ENCODE results near the gene TATDN2. TPM values are rescaled to one million over a fixed set of nuclear protein-coding genes. Genes with fewer than 3 reads are reported as not detected.

TATDN2 gene
- total RNA-seq, 6 experiments from 2014 or later: 29.6 to 33.4 (median 30.7) TPM

DNA sequence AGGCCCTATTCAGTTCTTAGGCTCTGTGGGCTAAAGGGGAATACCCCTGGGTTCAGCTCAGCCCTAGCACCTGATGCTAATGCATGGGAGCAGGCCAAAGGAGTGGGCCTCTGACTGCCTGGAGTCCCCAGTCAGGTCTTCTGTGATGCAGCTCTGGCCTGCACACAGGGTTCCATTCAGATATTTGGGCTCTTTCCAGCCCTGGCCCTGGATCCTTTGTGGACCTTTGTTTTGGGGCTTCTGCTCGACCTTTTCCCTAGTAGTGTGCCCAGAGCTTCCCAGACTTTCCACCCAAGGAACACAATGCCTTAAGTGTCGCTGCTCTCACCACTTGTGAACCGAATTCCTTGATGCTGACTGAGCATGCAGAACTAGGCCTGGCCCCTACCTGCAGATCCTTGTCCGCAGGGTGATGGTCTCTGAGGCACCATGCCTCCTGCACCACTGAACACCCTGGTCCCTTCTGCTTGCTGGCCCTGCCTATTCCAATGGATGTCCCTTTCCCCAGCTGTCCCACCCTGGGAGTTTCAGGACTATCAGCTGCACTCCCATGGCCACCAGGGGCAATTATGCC is 67.6 kb downstream of the TATDN2 start:
- Mint-ChIP-seq H3K9me3 (no peaks in the 10 kb centered on the region), H3K27ac (no peak overlapping the region), H3K4me1 (ENCODE audit: low read depth) (peaks cover 52% of the 10 kb centered on the region), H3K27me3 (ENCODE audit: insufficient read depth) (no peaks in the 10 kb centered on the region; the same call in none of the 2 replicates), H3K4me3 (no peak overlapping the region), H3K36me3 (ENCODE audit: low read depth) (peaks cover 48% of the 10 kb centered on the region)
- no peak for DNase-seq
- TF ChIP-seq, protein P1, sequence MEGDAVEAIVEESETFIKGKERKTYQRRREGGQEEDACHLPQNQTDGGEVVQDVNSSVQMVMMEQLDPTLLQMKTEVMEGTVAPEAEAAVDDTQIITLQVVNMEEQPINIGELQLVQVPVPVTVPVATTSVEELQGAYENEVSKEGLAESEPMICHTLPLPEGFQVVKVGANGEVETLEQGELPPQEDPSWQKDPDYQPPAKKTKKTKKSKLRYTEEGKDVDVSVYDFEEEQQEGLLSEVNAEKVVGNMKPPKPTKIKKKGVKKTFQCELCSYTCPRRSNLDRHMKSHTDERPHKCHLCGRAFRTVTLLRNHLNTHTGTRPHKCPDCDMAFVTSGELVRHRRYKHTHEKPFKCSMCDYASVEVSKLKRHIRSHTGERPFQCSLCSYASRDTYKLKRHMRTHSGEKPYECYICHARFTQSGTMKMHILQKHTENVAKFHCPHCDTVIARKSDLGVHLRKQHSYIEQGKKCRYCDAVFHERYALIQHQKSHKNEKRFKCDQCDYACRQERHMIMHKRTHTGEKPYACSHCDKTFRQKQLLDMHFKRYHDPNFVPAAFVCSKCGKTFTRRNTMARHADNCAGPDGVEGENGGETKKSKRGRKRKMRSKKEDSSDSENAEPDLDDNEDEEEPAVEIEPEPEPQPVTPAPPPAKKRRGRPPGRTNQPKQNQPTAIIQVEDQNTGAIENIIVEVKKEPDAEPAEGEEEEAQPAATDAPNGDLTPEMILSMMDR (IDR thresholded peaks at IDR 0.05): no peak

GRCh38 chr3:10317311-10317960 is 69.2 kb downstream of the TATDN2 start:
- Mint-ChIP-seq H3K4me1 (ENCODE audit: low read depth) (peaks cover 36% of the 10 kb centered on the region), H3K36me3 (ENCODE audit: low read depth) (peaks cover 35% of the 10 kb centered on the region), H3K27me3 (ENCODE audit: insufficient read depth) (peaks cover 3% of the 10 kb centered on the region), H3K4me3 (no peak overlapping the region), H3K27ac (no peak overlapping the region), H3K9me3 (no peaks in the 10 kb centered on the region)
- DNase-seq: no peak
- TF ChIP-seq, protein P1 (IDR thresholded peaks at IDR 0.05): no peak

DNA sequence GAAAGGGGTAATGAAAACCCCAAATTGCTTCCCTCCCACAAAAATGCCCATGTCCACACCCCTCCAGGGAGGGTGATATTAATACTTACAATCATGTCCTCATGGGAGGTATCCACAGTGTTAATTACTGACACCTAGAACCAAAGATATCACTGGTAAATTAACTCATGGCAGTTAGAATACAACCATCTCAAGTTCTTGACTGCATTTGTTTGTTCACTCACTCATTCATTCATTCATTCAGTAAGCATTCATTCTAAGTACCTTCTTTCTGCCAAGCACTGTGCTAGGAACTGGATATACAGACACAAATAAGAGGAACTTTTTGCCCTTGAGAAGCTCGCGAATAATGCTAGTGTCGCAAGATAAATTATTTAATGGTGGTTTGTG is 69.7 kb downstream of the TATDN2 start:
- peaks cover 3% of the 10 kb centered on the region for H3K27me3 Mint-ChIP-seq (ENCODE audit: insufficient read depth)
- peaks cover 30% of the 10 kb centered on the region for H3K36me3 Mint-ChIP-seq (ENCODE audit: low read depth)
- peaks cover 31% of the 10 kb centered on the region for H3K4me1 Mint-ChIP-seq (ENCODE audit: low read depth)
- H3K4me3 Mint-ChIP-seq: no peak overlapping the region; the same call in 1 of the 2 replicates
- no peak for DNase-seq
- H3K27ac Mint-ChIP-seq: no peak overlapping the region
- no peaks in the 10 kb centered on the region for H3K9me3 Mint-ChIP-seq
- TF ChIP-seq, protein P1 (IDR thresholded peaks at IDR 0.05): no peak

DNA sequence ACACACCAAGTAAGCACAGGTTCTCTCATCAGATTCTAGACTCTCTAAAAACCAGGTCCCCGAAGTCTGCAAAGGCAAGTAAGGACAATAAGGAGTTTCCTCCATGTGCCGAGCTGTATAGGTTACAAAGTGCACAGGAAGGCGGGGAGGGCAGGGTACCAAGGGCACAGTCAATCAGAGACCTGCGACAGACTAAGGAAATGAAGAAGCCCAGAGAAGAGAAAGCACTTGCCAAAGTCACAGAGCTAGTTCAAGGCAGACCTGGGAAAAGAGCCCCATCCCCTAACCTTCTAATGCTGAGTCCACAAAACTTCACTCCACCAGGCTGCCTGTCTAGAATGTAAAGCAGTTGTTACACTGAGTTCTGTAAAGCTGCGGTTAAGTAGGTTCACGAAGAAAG is 71.0 kb downstream of the TATDN2 start:
- Mint-ChIP-seq H3K27me3 (ENCODE audit: insufficient read depth) (peaks cover 6% of the 10 kb centered on the region), H3K9me3 (no peaks in the 10 kb centered on the region), H3K27ac (no peak overlapping the region), H3K36me3 (ENCODE audit: low read depth) (peaks cover 18% of the 10 kb centered on the region), H3K4me3 (peak overlapping the region; percentile 97), H3K4me1 (ENCODE audit: low read depth) (peaks cover 21% of the 10 kb centered on the region)
- DNase-seq: no peak
- TF ChIP-seq, protein P1 (IDR thresholded peaks at IDR 0.05): no peak

- peak overlapping the region; percentile 98 for H3K27ac Mint-ChIP-seq
- peak overlapping the region; percentile 97 for H3K4me3 Mint-ChIP-seq
- peaks cover 13% of the 10 kb centered on the region for H3K36me3 Mint-ChIP-seq (ENCODE audit: low read depth)
- no peak for DNase-seq
- H3K4me1 Mint-ChIP-seq (ENCODE audit: low read depth): peaks cover 16% of the 10 kb centered on the region
- no peaks in the 10 kb centered on the region for H3K9me3 Mint-ChIP-seq
- TF ChIP-seq, protein P1 (IDR thresholded peaks at IDR 0.05): no peak
- peaks cover 6% of the 10 kb centered on the region for H3K27me3 Mint-ChIP-seq (ENCODE audit: insufficient read depth)
Observed at GRCh38 chr3:10319804-10320203, 71.5 kb downstream of the TATDN2 start.

Measured in HFFc6 (cell line).